Activated CD8-positive, alpha-beta memory T cell treated with anti-CD3 and anti-CD28 coated beads for 48 hours (primary cell): ENCODE results near the gene RNLS.
"Not testable (repeated sequence)": the region's sequence is repeated elsewhere in the genome, so short reads cannot be mapped to it uniquely, and the experiment has no call there.

Experiments used
- DNase-seq, 3 experiments: peaks; one replicate each; pipeline ENCODE4 v3.0.0-alpha.2; 2020; ENCODE audit warnings: low read depth in 2 of 3, low spot score in 2 of 3

The RNLS gene

GRCh38 chr10:88308361-88308760 lies 274.8 kb downstream of the RNLS start:
- not testable (repeated sequence) for DNase-seq

- no peak for DNase-seq
Observed at GRCh38 chr10:88299787-88300186, 283.3 kb downstream of the RNLS start.

- DNase-seq: no peak
Observed at GRCh38 chr10:88297103-88297502, 286.0 kb downstream of the RNLS start.

- no peak for DNase-seq
Observed at GRCh38 chr10:88293651-88294230, 289.4 kb downstream of the RNLS start.

GRCh38 chr10:88293073-88293472 lies 290.0 kb downstream of the RNLS start:
- DNase-seq: no peak

GRCh38 chr10:88292185-88292514 lies 291.0 kb downstream of the RNLS start:
- DNase-seq: no peak

- DNase-seq: no peak
Observed at GRCh38 chr10:88291289-88292184, 291.6 kb downstream of the RNLS start.

- DNase-seq: no peak
Observed at GRCh38 chr10:88289342-88289741, 293.8 kb downstream of the RNLS start.

- no peak for DNase-seq
Observed at GRCh38 chr10:88288320-88289059, 294.6 kb downstream of the RNLS start.

GRCh38 chr10:88286030-88286429 lies 297.1 kb downstream of the RNLS start:
- DNase-seq: no peak

GRCh38 chr10:88281592-88282347 lies 301.3 kb downstream of the RNLS start:
- no peak for DNase-seq

GRCh38 chr10:88280518-88280917 lies 302.6 kb downstream of the RNLS start:
- DNase-seq: no peak

- no peak for DNase-seq
Observed at GRCh38 chr10:88278912-88279311, 304.2 kb downstream of the RNLS start.

- DNase-seq: not testable (repeated sequence)
Observed at GRCh38 chr10:88276945-88277344, 306.2 kb downstream of the RNLS start.

- DNase-seq: no peak
Observed at GRCh38 chr10:88274286-88274685, 308.8 kb downstream of the RNLS start.

GRCh38 chr10:88273567-88273966 lies 309.6 kb downstream of the RNLS start:
- no peak for DNase-seq

GRCh38 chr10:88271761-88272543 lies 311.2 kb downstream of the RNLS start:
- DNase-seq: peak in 2 of 3 experiments; percentile 6 to 7

- peak in 1 of 3 experiments; percentile 28 for DNase-seq
Observed at GRCh38 chr10:88270871-88271713, 312.0 kb downstream of the RNLS start.

- DNase-seq: no peak
Observed at GRCh38 chr10:88270061-88270808, 312.9 kb downstream of the RNLS start.
